Activated T-helper 1 cell treated with anti-CD3 and anti-CD28 coated beads, Interleukin-12 subunit alpha, Interleukin-12 subunit beta, Interleukin-2, Interleukin-4 antibody, amounts not matched to agents 30 ng/mL and 10 ng/mL and 1 ng/mL, durations not matched to agents 14 hours and 24 hours and 36 hours (primary cell): ENCODE measurements around the gene BMP10. TPM values are rescaled to one million over a fixed set of nuclear protein-coding genes. Genes with fewer than 3 reads are reported as not detected.

Source experiments
- DNase-seq: peaks from one replicate; pipeline ENCODE4 v3.0.0; 2021; ENCODE audit warnings: low spot score
- H3K27ac Mint-ChIP-seq: one replicate; pipeline ENCODE4 v1.8.0; 2021; ENCODE audit warnings: mild to moderate bottlenecking, mixed read lengths
- H3K27me3 Mint-ChIP-seq: one replicate; pipeline ENCODE4 v1.8.0; 2022; ENCODE audit warnings: mild to moderate bottlenecking, moderate library complexity, mixed read lengths; ENCODE audit not compliant: insufficient read depth
- H3K36me3 Mint-ChIP-seq: one replicate; pipeline ENCODE4 v1.8.0; 2021; ENCODE audit warnings: low read depth, mixed read lengths
- H3K4me1 Mint-ChIP-seq: one replicate; pipeline ENCODE4 v1.8.0; 2021; ENCODE audit warnings: low read depth, mixed read lengths
- H3K4me3 Mint-ChIP-seq: one replicate; pipeline ENCODE4 v1.8.0; 2021; ENCODE audit warnings: mild to moderate bottlenecking, moderate library complexity, mixed read lengths
- H3K9me3 Mint-ChIP-seq: one replicate; pipeline ENCODE4 v1.8.0; 2021; ENCODE audit warnings: mixed read lengths
- intact Hi-C: fragments of 100-400 bp; cut with micrococcal nuclease; formaldehyde crosslinking; loops from one replicate; pipeline ENCODE4 v1.15.1; 2024
- total RNA-seq: library from RNA; stranded (reverse); gene quantifications from 2 replicates; pipeline ENCODE4 v1.2.3, GENCODE V29; 2022

BMP10 gene
- total RNA-seq, 1 donor from 2014 or later: not detected

DNA sequence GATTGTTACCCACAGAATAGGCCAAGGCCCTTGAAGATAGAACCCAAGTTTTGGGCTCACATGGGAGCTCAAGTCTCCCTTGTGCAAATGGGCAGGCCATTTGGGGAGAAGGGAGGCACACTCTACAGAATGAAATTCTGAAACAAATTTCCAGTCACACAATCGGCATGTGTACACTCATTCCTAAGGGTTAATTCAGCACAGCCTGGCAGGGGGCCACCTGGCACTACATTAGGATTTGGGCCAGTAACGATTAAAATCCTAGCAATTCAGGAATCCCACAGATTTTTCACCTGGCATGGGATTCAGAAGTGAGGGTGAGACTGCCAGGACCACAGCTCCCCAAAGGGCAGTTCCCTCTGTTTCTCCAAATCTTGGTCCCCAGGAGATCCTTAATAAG is 46.4 kb downstream of the BMP10 start:
- Mint-ChIP-seq H3K27me3 (no peaks in the 10 kb centered on the region), H3K36me3 (peaks cover 60% of the 10 kb centered on the region), H3K9me3 (no peaks in the 10 kb centered on the region), H3K27ac (no peak overlapping the region), H3K4me3 (no peak overlapping the region), H3K4me1 (peaks cover 38% of the 10 kb centered on the region)
- intact Hi-C loops: no loop called here
- DNase-seq: no peak

DNA sequence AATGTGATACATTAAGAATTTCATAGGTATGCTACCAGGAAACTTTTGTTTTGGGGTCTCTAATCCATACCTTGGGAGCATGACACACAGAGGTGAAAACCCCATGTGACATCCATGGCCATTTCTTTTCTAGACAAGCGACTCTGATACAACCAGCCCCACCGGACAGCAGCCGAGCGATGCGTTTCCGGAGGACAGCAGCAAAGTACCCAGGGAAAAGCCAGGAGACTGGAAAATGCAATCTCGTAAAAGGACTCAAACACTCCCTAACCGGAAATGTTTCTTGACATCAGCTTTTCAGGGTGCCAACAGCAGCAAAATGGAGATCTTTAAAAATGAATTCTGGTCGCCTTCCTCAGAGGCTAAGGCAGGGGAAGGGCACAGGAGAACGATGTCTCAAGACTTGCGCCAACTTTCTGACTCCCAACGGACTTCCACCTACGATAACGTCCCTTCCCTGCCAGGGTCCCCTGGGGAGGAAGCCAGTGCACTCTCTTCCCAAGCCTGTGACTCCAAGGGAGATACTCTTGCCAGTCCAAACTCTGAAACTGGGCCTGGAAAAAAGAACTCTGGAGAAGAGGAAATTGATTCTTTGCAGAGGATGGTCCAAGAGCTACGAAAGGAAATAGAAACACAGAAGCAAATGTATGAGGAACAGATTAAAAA is 48.9 kb downstream of the BMP10 start:
- H3K36me3 Mint-ChIP-seq: peaks cover 59% of the 10 kb centered on the region
- H3K27ac Mint-ChIP-seq: peak overlapping the region; percentile 16
- peaks cover 14% of the 10 kb centered on the region for H3K4me1 Mint-ChIP-seq

DNA sequence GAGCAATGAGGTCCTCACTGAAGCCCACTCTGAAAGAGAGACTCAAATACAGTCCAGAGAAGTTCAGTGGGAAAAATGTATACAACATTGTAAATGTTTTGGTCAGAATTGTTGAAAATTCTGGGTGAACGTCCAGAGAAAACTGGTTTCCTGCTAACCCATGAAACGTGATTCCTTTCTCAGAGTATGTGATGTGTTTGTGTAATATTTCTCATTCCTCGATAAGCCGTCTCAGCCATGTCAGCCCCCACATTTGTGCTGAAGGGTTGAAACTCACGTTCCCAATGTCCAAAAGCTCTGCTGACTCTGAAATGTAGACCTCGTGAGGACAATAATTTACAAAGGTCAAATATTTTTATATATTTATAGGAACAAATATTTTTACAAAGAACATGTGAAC is 51.6 kb downstream of the BMP10 start:
- Mint-ChIP-seq H3K27me3 (no peaks in the 10 kb centered on the region), H3K36me3 (peaks cover 62% of the 10 kb centered on the region), H3K27ac (no peak overlapping the region), H3K4me3 (no peak overlapping the region), H3K4me1 (peaks cover 5% of the 10 kb centered on the region), H3K9me3 (no peaks in the 10 kb centered on the region)
- intact Hi-C loops: no loop called here
- no peak for DNase-seq

More for the DNA sequence above, 48.9 kb downstream of the BMP10 start:
- H3K4me3 Mint-ChIP-seq: no peak overlapping the region
- H3K27me3 Mint-ChIP-seq: no peaks in the 10 kb centered on the region
- no peaks in the 10 kb centered on the region for H3K9me3 Mint-ChIP-seq
- intact Hi-C loops: no loop called here
- no peak for DNase-seq

DNA sequence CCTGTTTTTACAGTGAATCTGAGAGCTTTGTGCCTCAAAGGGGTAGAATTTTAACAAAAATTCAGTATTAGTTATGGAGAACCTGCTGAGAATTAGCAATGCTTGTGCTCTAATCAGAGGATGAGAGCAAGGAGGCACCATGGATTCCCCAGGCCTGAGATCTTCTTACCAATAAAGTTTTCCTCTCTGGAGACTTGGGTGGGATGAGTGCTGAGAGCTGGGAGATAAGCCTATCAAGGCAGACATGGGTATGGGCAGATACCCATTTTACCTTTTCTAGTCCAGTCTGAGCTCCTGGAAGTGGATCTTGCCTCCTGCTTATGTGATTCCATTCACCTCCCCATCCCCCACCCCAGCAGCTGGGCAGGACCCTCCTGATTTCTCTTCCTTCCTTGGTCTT is 53.9 kb downstream of the BMP10 start:
- no peak for DNase-seq
- no peaks in the 10 kb centered on the region for H3K4me1 Mint-ChIP-seq
- intact Hi-C loops: no loop called here
- H3K9me3 Mint-ChIP-seq: no peaks in the 10 kb centered on the region
- peak overlapping the region; percentile 72 for H3K27ac Mint-ChIP-seq
- peaks cover 58% of the 10 kb centered on the region for H3K36me3 Mint-ChIP-seq
- no peak overlapping the region for H3K4me3 Mint-ChIP-seq
- H3K27me3 Mint-ChIP-seq: no peaks in the 10 kb centered on the region

Other genes starting within 250 kb of the BMP10 start
- gene PROKR1, start 227.8 kb downstream of the BMP10 start, total RNA-seq: not detected in 2 replicates
- gene ARHGAP25, start 136.6 kb downstream of the BMP10 start, total RNA-seq: 71.6 and 74.2 TPM in 2 replicates
- gene GKN2, start 81.5 kb upstream of the BMP10 start, total RNA-seq: not detected in 2 replicates
- not detected in 2 replicates for gene GKN1, start 103.2 kb upstream of the BMP10 start, total RNA-seq
- gene ANTXR1, start 141.8 kb upstream of the BMP10 start, total RNA-seq: not detected in 2 replicates